K562 (cell line): ENCODE data around the gene RPL7A. TPM values are rescaled to one million over a fixed set of nuclear protein-coding genes. Genes with fewer than 3 reads are reported as not detected.
A peak's percentile ranks its signal among the peaks of the same experiment; 100 is the strongest.

Source experiments
- ATAC-seq: fragments of 200-7000 bp; cut with Tn5 transposase; 3 replicates; pipeline ENCODE4 v1.9.1; 2020; ENCODE audit warnings: moderate library complexity
- BruUV-seq: library from RNA; stranded (reverse); fragments of 400-500 nt; replicated peaks from 2 replicates; lab custom pipeline; 2021; lab: Mats Ljungman, UMichigan
- CTCF ChIA-PET: fragments of 300-600 bp; formaldehyde crosslinking; extraction: SDS; loops from one replicate; lab custom pipeline; 2021; ENCODE audit warnings: low intra/inter-chr PET ratio; lab: Yijun Ruan, JAX
- POLR2A ChIA-PET: fragments of 300-600, 350-650 bp; sonication (Branson Sonifier 250); formaldehyde crosslinking; extraction: SDS; loops from one replicate; lab custom pipeline; 2021; ENCODE audit warnings: antibody characterized with exemption, inconsistent platforms; lab: Yijun Ruan, JAX
- DNase-seq, 4 experiments: peaks; one replicate each; pipeline versions ENCODE4 v3.0.0 to v3.0.0-alpha.2; 2011 to 2018; ENCODE audit warnings: low spot score in 3 of 4, mixed read lengths in 3 of 4; ENCODE audit errors: extremely low read depth in 1 of 4
- FAIRE-seq: peaks from 2 replicates; lab custom pipeline; 2011; peaks lifted over from hg19 to GRCh38; lab: Jason Lieb, UNC
- H2AFZ ChIP-seq: 2 replicates; pipeline ENCODE4 v1.6.0; 2011; ENCODE audit warnings: low read depth, low read length, control low read depth, inconsistent platforms
- H3K27ac ChIP-seq: fragments of 200-600 bp; 3 replicates; pipeline ENCODE4 v1.8.0; 2011; ENCODE audit warnings: low read depth, mild to moderate bottlenecking, control low read depth, inconsistent platforms, low read length, moderate library complexity, mixed read lengths; ENCODE audit errors: extremely low read depth
- H3K27me3 ChIP-seq, 2 experiments: fragments of 300-600 bp in 1 of 2; 2 replicates in 1 of 2; 3 replicates in 1 of 2; pipeline versions ENCODE4 v1.6.0 to v1.8.0; 2011; ENCODE audit warnings: inconsistent platforms in 2 of 2, low read length in 2 of 2, mild to moderate bottlenecking in 1 of 2, mixed read lengths in 1 of 2, moderate library complexity in 1 of 2; ENCODE audit not compliant: control insufficient read depth in 2 of 2, insufficient read depth in 2 of 2
- H3K36me3 ChIP-seq: fragments of 300-600 bp; 3 replicates; pipeline ENCODE4 v1.8.0; 2011; ENCODE audit warnings: mild to moderate bottlenecking, low read length, inconsistent platforms; ENCODE audit not compliant: control insufficient read depth, insufficient read depth
- H3K4me1 ChIP-seq, 2 experiments: fragments of 200-600 bp in 1 of 2; replicated peaks in 1 of 2; 2 replicates in 1 of 2; 3 replicates in 1 of 2; pipeline versions ENCODE4 v1.5.1 to v1.8.0; 2011; ENCODE audit warnings: inconsistent platforms in 2 of 2, low read length in 2 of 2, mild to moderate bottlenecking in 1 of 2, mixed read lengths in 1 of 2, moderate library complexity in 1 of 2; ENCODE audit not compliant: control insufficient read depth in 2 of 2, insufficient read depth in 2 of 2
- H3K4me2 ChIP-seq: 2 replicates; pipeline ENCODE4 v1.6.1; 2011; ENCODE audit warnings: low read length, control low read depth, inconsistent platforms, mixed read lengths; ENCODE audit not compliant: insufficient read depth
- H3K4me3 ChIP-seq: fragments of 200-600 bp; sonication (generic), shearing (Covaris generic); 2 replicates; pipeline ENCODE4 v1.5.1; 2016; ENCODE audit warnings: control low read depth, inconsistent platforms
- H3K79me2 ChIP-seq: fragments of 200-600 bp; 3 replicates; pipeline ENCODE4 v1.8.0; 2011; ENCODE audit warnings: low read length, inconsistent platforms; ENCODE audit not compliant: control insufficient read depth, insufficient read depth
- H3K9ac ChIP-seq, 2 experiments: 2 replicates each; pipeline versions ENCODE4 v1.6.0 to v1.6.1; 2011; ENCODE audit warnings: low read depth in 2 of 2, low read length in 2 of 2, control low read depth in 1 of 2, inconsistent platforms in 1 of 2, mild to moderate bottlenecking in 1 of 2, mixed read lengths in 1 of 2; ENCODE audit not compliant: insufficient read depth in 1 of 2
- H3K9me1 ChIP-seq: one replicate; pipeline ENCODE4 v1.6.0; 2011; ENCODE audit warnings: inconsistent platforms, mild to moderate bottlenecking, low read length, moderate library complexity; ENCODE audit not compliant: control insufficient read depth, insufficient read depth
- H3K9me3 ChIP-seq: replicated peaks from 2 replicates; pipeline ENCODE4 v1.5.1; 2011; ENCODE audit warnings: low read depth, low read length, inconsistent platforms; ENCODE audit not compliant: control insufficient read depth, insufficient read depth
- H4K20me1 ChIP-seq: replicated peaks from 2 replicates; pipeline ENCODE4 v1.6.1; 2011; ENCODE audit warnings: low read length, inconsistent platforms, mixed read lengths; ENCODE audit not compliant: control insufficient read depth, insufficient read depth
- BHLHE40 ChIP-seq: IDR thresholded peaks from 2 replicates; pipeline ENCODE4 v1.6.1; 2011; ENCODE audit warnings: low read length, improper control_type of control experiment
- HNRNPH1 ChIP-seq: fragments of 200-400 bp; formaldehyde crosslinking; optimal IDR thresholded peaks from 2 replicates; pipeline ENCODE3; 2017; ENCODE audit warnings: low read depth, mild to moderate bottlenecking, low read length, moderate library complexity
- POLR2G ChIP-seq: fragments of 200-400 bp; formaldehyde crosslinking; IDR thresholded peaks from 2 replicates; pipeline ENCODE4 v1.6.1; 2017; ENCODE audit warnings: low read depth, mild to moderate bottlenecking, antibody characterized with exemption, low read length, moderate library complexity
- ZNF512 ChIP-seq: IDR thresholded peaks from 2 replicates; pipeline ENCODE4 v1.6.1; 2016; ENCODE audit warnings: missing genetic modification characterization, missing compliant biosample characterization
- WGBS: fragments of 100-300 bp; shearing (Covaris generic); methylation state at CpG from one replicate; pipeline ENCODE4 v1.1.6; 2016; ENCODE audit warnings: low coverage, mixed read lengths; ENCODE audit not compliant: insufficient coverage; ENCODE audit errors: missing lambda C conversion rate; 5-methylcytosine and 5-hydroxymethylcytosine counted together
- in situ Hi-C: fragments of 300-500 bp; cut with MboI; formaldehyde crosslinking; loops from 4 replicates; pipeline ENCODE4 v1.15.0; 2018; ENCODE audit warnings: inconsistent platforms, mixed read lengths
- intact Hi-C: fragments of 100-400 bp; cut with micrococcal nuclease; formaldehyde crosslinking; loops from 2 replicates; pipeline ENCODE4 v1.14.2; 2022
- polyA plus RNA-seq, 8 experiments: library from polyadenylated mRNA; depleted of rRNA in 4 of 8; stranded (reverse) in 5 of 8; unstranded in 3 of 8; fragments of >200 nt; fragmentation: Nextera tagmentation in 2 of 8; fragmentation: Illumina TruSeq in 1 of 8; extraction: Ambion mirVana in 2 of 8; extraction: Trizol in 1 of 8; gene quantifications; 2 replicates each; pipeline versions ENCODE4 v1.2.1 to v1.2.3, GENCODE V29; 2011 to 2014; ENCODE audit warnings: inconsistent platforms in 1 of 8, missing spikeins in 1 of 8
- total RNA-seq, 7 experiments: library from RNA; depleted of rRNA in 6 of 7; stranded (reverse); fragments of >200 nt in 6 of 7; fragmentation: Illumina TruSeq in 2 of 7; extraction: Trizol in 2 of 7; gene quantifications; 2 replicates each; pipeline versions ENCODE4 v1.2.1 to v1.2.3, GENCODE V29; 2011 to 2021; ENCODE audit warnings: low replicate concordance in 1 of 7

RPL7A gene
- total and polyA plus RNA-seq, 9 of the 15 experiments (the other 6 are each of a cell fraction or from before 2014, with no cell fraction given) = 1,935 to 3,760 (median 2,652) TPM

GRCh38 chr9:133397895-133398294 lies 49.9 kb downstream of the RPL7A start:
- peaks cover 0 to 13% of the 10 kb centered on the region in 2 experiments; a peak in 2 of 5 replicates for H3K4me1 ChIP-seq
- FAIRE-seq = no peak
- H3K9ac ChIP-seq = 0 out of 4 replicates have a peak overlapping the region, but pooled peaks of 1 of the 2 experiments have one; percentile 2
- no peak for TF ChIP-seq HNRNPH1
- TF ChIP-seq POLR2G = peak; percentile 51; the same call in 1 of the 2 replicates
- no peak for TF ChIP-seq BHLHE40
- TF ChIP-seq ZNF512 = no peak
- no TSS peak for BruUV-seq
- intact Hi-C loops = no loop called here
- no peaks in the 10 kb centered on the region for H3K9me3 ChIP-seq
- WGBS = 7% methylated on average over 9 of the region's 9 CpGs
- H3K36me3 ChIP-seq = peaks cover 4% of the 10 kb centered on the region; the same call in 1 of the 3 replicates
- ChIA-PET POLR2A (interaction anchor here (0.6 to 2.1 kb wide), 3 partner anchors 11 to 115 kb away, joined by 3 to 7 read pairs (median 4); no protein-coding TSS in a partner anchor), CTCF (interaction anchor here (1.2 kb wide), 1 partner anchor 88 kb away, joined by 3 read pairs; no protein-coding TSS in a partner anchor)
- H3K4me2 ChIP-seq = no peak overlapping the region
- ATAC-seq = peak; percentile 21
- no peaks in the 10 kb centered on the region for H3K79me2 ChIP-seq
- no peak overlapping the region for H2AFZ ChIP-seq
- peaks cover 2% of the 10 kb centered on the region for H3K9me1 ChIP-seq
- DNase-seq = no peak
- no peak overlapping the region for H3K4me3 ChIP-seq
- H3K27me3 ChIP-seq = peaks cover 15 to 38% of the 10 kb centered on the region in 2 experiments; a peak in 3 of 5 replicates
- in situ Hi-C loops = no loop called here
- peaks cover 9% of the 10 kb centered on the region; the same call in 1 of the 2 replicates for H4K20me1 ChIP-seq
- no peak overlapping the region for H3K27ac ChIP-seq
